Neutrophil (primary cell): Measurements from ENCODE around the gene SPX.

Experiments
- H3K27ac ChIP-seq: fragments of 200-600 bp; sonication (generic); 2 replicates; pipeline ENCODE4 v1.5.1; 2016; ENCODE audit warnings: mild to moderate bottlenecking, moderate library complexity
- H3K27me3 ChIP-seq: fragments of 200-600 bp; sonication (generic); 2 replicates; pipeline ENCODE4 v1.6.0; 2016; ENCODE audit warnings: mild to moderate bottlenecking
- H3K36me3 ChIP-seq: fragments of 200-600 bp; sonication (generic); 2 replicates; pipeline ENCODE4 v1.5.1; 2017
- H3K4me1 ChIP-seq, 2 experiments: fragments of 200-600 bp in 1 of 2; sonication (generic) in 1 of 2; 1 replicate in 1 of 2; 2 replicates in 1 of 2; pipeline versions ENCODE4 v1.5.1 to v1.6.1; 2013 to 2016; ENCODE audit warnings: low read depth in 1 of 2, low read length in 1 of 2, mild to moderate bottlenecking in 1 of 2, moderate library complexity in 1 of 2; ENCODE audit not compliant: control insufficient read depth in 1 of 2, insufficient read depth in 1 of 2
- H3K4me3 ChIP-seq, 2 experiments: fragments of 200-600 bp in 1 of 2; sonication (generic) in 1 of 2; 1 replicate in 1 of 2; 2 replicates in 1 of 2; pipeline ENCODE4 v1.5.1; 2013 to 2016; ENCODE audit warnings: low read depth in 1 of 2, low read length in 1 of 2, mild to moderate bottlenecking in 1 of 2, moderate library complexity in 1 of 2
- H3K9me3 ChIP-seq: fragments of 200-600 bp; sonication (generic); 2 replicates; pipeline ENCODE4 v1.5.1; 2016
- CTCF ChIP-seq: fragments of 200-600 bp; sonication (generic); IDR thresholded peaks from 2 replicates; pipeline ENCODE4 v1.5.1; 2016; ENCODE audit warnings: antibody characterized with exemption

Gene SPX

DNA sequence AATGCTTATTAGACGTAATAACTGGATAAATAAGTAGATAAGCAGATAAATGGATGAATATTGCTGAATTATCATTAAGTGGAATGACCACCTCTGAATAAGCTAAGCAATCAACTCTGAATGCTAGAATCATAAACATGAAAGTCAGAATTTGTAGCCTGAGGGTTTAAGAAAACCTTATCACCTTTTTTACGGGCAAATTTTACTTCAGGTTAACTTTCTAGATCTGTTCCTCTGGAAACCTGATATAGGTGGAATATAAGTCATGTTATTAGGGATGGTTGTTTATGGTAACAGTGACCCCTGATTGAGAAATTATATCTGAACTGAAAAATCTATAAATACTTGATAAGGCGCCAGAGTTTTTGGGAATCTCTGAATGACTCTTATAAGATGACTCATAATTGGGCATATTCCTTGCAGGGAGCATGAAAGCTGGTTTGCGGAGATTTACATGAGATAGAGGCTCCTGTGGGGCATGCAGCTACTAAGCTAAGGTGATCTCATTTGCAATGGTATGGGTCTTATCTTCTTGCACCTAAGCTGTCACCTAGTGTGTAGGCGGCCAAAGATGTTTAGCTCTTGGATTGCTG, 12.1 kb downstream of the SPX start:
- no peaks in the 10 kb centered on the region for H3K27me3 ChIP-seq
- no peaks in the 10 kb centered on the region for H3K36me3 ChIP-seq
- H3K9me3 ChIP-seq = no peaks in the 10 kb centered on the region
- H3K4me1 ChIP-seq = no peaks in the 10 kb centered on the region
- no peak for TF ChIP-seq CTCF
- no peak overlapping the region for H3K27ac ChIP-seq
- H3K4me3 ChIP-seq = no peak overlapping the region

GRCh38 chr12:21539797-21540196, 13.7 kb downstream of the SPX start:
- H3K36me3 ChIP-seq = no peaks in the 10 kb centered on the region
- no peaks in the 10 kb centered on the region for H3K4me1 ChIP-seq
- H3K27ac ChIP-seq = no peak overlapping the region
- no peaks in the 10 kb centered on the region for H3K27me3 ChIP-seq
- no peaks in the 10 kb centered on the region for H3K9me3 ChIP-seq
- no peak overlapping the region for H3K4me3 ChIP-seq
- no peak for TF ChIP-seq CTCF

DNA sequence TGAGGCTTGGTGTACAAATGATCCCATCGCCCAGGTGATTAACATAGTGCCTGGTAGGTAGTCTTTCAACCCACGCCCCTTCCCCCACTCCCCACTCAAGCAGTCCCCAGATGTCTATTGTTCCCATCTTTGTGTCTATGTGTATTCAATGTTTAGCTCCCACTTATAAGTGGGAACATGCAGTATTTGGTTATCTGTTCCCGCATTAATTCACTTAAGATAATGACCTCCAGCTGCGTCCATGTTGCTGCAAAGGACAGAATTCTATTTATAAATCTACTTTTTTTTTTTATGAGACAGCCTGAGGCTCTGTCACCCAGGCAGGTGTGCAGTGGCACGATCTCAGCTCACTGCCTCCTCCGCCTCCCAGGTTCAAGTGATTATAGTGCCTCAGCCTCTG, 15.7 kb downstream of the SPX start:
- Histone ChIP-seq H3K36me3 (no peaks in the 10 kb centered on the region), H3K4me3 (no peak overlapping the region), H3K4me1 (no peaks in the 10 kb centered on the region), H3K27me3 (no peaks in the 10 kb centered on the region), H3K9me3 (no peaks in the 10 kb centered on the region), H3K27ac (no peak overlapping the region)
- no peak for TF ChIP-seq CTCF

GRCh38 chr12:21542403-21542802, 16.3 kb downstream of the SPX start:
- Histone ChIP-seq H3K36me3 (no peaks in the 10 kb centered on the region), H3K27ac (no peak overlapping the region), H3K4me3 (no peak overlapping the region), H3K9me3 (no peaks in the 10 kb centered on the region), H3K27me3 (no peaks in the 10 kb centered on the region), H3K4me1 (no peaks in the 10 kb centered on the region)
- no peak for TF ChIP-seq CTCF

DNA sequence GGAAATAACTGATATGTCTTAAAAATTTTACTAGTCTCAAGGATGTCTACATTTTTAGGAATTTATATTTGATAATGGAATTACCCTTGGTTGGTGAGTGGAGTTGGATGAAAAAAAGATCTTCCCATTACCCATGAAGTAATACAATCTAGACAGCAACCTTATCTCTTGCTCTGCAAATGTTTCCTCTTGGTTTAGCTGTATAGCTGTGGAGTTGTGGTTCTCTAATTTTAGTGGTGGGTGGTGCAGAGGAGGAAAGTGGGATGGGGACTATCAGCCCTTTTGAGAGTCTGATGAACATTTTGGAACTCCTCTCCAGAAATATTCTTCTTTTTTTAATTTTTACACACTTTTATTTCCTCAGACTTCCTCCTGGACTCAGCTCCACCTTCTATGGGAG, 17.1 kb downstream of the SPX start:
- no peaks in the 10 kb centered on the region for H3K9me3 ChIP-seq
- no peak overlapping the region for H3K27ac ChIP-seq
- no peaks in the 10 kb centered on the region for H3K36me3 ChIP-seq
- no peak overlapping the region for H3K4me3 ChIP-seq
- no peaks in the 10 kb centered on the region for H3K27me3 ChIP-seq
- H3K4me1 ChIP-seq = no peaks in the 10 kb centered on the region
- TF ChIP-seq CTCF = no peak

DNA sequence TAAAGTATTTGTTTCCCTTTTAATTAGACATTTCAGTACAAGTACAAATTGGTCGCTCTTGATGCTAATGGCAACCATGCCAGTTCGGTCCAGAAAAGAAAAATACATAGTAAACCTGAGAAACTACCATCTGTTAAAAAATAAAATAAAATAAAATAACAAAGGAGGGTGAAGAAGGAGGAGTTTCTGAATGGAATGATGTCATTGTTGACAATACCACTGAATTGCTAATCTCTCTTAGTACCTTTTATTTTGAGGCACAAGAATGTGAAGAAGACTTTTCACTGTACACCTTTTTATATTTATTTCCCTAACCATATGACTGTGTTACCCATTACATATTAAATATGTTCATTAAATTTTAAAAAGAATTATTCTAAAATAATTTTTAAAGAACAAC, 19.5 kb downstream of the SPX start:
- H3K27me3 ChIP-seq = no peaks in the 10 kb centered on the region
- TF ChIP-seq CTCF = no peak
- no peaks in the 10 kb centered on the region for H3K9me3 ChIP-seq
- H3K4me3 ChIP-seq = no peak overlapping the region
- no peak overlapping the region for H3K27ac ChIP-seq
- H3K4me1 ChIP-seq = no peaks in the 10 kb centered on the region
- no peaks in the 10 kb centered on the region for H3K36me3 ChIP-seq
